BE2C (cell line): Measurements from ENCODE around the gene FPR2.

Experiments
- DNase-seq: peaks from one replicate; pipeline ENCODE4 v3.0.0-alpha.2; 2020
- H3K27me3 ChIP-seq: fragments of 250-450 bp; sonication (Bioruptor Pico); 2 replicates; pipeline ENCODE4 v1.5.1; 2020; ENCODE audit warnings: mild to moderate bottlenecking
- H3K36me3 ChIP-seq: fragments of 250-450 bp; sonication (Bioruptor Pico); 2 replicates; pipeline ENCODE4 v1.5.1; 2020; ENCODE audit warnings: mild to moderate bottlenecking
- H3K4me1 ChIP-seq: fragments of 250-450 bp; sonication (Bioruptor Pico); 2 replicates; pipeline ENCODE4 v1.5.1; 2020
- H3K4me3 ChIP-seq: 2 replicates; pipeline ENCODE4 v1.5.1; 2011; ENCODE audit warnings: low read depth, low read length
- H3K9me3 ChIP-seq: fragments of 250-450 bp; sonication (Bioruptor Pico); 2 replicates; pipeline ENCODE4 v1.5.1; 2020
- TF ChIP-seq, protein P1 (sequence below): IDR thresholded peaks from 2 replicates; pipeline ENCODE4 v1.5.1; 2012; ENCODE audit warnings: mild to moderate bottlenecking, low read depth, low read length

The FPR2 gene

GRCh38 chr19:51715850-51716249 lies 45.1 kb upstream of the FPR2 start:
- H3K4me1 ChIP-seq = no peaks in the 10 kb centered on the region
- TF ChIP-seq, protein P1, sequence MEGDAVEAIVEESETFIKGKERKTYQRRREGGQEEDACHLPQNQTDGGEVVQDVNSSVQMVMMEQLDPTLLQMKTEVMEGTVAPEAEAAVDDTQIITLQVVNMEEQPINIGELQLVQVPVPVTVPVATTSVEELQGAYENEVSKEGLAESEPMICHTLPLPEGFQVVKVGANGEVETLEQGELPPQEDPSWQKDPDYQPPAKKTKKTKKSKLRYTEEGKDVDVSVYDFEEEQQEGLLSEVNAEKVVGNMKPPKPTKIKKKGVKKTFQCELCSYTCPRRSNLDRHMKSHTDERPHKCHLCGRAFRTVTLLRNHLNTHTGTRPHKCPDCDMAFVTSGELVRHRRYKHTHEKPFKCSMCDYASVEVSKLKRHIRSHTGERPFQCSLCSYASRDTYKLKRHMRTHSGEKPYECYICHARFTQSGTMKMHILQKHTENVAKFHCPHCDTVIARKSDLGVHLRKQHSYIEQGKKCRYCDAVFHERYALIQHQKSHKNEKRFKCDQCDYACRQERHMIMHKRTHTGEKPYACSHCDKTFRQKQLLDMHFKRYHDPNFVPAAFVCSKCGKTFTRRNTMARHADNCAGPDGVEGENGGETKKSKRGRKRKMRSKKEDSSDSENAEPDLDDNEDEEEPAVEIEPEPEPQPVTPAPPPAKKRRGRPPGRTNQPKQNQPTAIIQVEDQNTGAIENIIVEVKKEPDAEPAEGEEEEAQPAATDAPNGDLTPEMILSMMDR = no peak
- no peaks in the 10 kb centered on the region; the same call in 1 of the 2 replicates for H3K9me3 ChIP-seq
- no peak overlapping the region for H3K4me3 ChIP-seq
- H3K36me3 ChIP-seq = no peaks in the 10 kb centered on the region
- H3K27me3 ChIP-seq = peaks cover 36% of the 10 kb centered on the region
- DNase-seq = no peak

DNA sequence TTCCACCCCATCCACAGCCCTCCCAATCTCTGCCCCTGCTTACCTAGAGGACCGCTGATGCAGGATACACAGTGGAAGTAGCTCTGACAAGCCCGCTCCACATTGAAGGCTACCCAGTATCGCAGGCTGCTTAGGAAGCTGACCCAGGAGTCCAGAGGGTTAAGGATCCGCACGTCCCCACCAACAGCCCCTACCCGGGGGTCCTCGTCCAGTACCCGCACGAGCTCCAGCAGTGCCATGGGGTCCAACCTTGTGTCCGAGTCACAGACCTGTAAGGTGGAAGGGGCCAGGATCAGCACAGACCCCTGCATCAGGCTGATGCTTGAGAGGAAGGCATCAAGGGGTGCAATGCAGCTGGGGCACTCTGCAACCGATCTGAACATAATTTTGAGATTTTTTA lies 44.1 kb upstream of the FPR2 start:
- H3K4me3 ChIP-seq = no peak overlapping the region
- peaks cover 46% of the 10 kb centered on the region for H3K27me3 ChIP-seq
- DNase-seq = no peak
- H3K36me3 ChIP-seq = no peaks in the 10 kb centered on the region
- TF ChIP-seq, protein P1 = no peak
- H3K4me1 ChIP-seq = no peaks in the 10 kb centered on the region
- no peaks in the 10 kb centered on the region; the same call in 1 of the 2 replicates for H3K9me3 ChIP-seq

DNA sequence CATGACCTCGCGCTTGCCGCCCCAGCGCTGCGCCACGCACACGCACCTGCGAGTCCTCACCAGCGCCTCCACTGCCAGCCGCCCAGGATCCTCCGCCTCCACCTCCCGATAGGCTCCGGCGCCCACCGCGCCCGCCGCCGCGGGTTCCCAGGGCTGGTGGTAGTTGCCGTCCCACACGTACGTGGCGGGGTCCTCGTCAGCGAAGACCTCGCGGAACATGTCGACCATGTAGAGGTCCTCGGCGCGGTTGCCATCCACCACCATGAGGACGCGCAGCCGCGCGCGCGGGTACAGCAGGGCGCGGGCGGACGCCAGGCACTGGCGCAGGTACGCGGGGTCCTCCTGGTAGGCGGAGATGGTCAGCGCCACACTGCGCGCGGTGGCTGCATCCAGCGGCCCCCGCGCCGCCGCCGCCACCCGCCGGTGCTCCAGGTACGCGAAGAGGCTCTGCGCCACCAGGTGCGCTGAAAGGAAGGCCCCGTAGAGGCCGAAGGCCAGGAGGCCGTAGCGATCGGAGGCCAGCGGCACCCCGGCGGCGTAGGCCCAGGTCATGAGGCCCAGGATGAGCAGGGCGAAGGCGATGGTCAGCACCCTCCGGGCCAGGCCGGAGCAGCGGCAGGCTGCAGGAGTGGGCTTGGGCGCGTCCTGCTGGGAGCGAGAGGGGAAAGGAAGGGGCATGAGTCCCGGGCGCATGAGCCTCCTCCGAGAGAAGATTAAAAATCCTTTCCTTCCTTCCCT lies 41.6 kb upstream of the FPR2 start:
- Histone ChIP-seq H3K36me3 (no peaks in the 10 kb centered on the region), H3K4me3 (no peak overlapping the region), H3K4me1 (no peaks in the 10 kb centered on the region), H3K27me3 (peaks cover 71% of the 10 kb centered on the region), H3K9me3 (no peaks in the 10 kb centered on the region; the same call in 1 of the 2 replicates)
- no peak for DNase-seq
- TF ChIP-seq, protein P1 = no peak

DNA sequence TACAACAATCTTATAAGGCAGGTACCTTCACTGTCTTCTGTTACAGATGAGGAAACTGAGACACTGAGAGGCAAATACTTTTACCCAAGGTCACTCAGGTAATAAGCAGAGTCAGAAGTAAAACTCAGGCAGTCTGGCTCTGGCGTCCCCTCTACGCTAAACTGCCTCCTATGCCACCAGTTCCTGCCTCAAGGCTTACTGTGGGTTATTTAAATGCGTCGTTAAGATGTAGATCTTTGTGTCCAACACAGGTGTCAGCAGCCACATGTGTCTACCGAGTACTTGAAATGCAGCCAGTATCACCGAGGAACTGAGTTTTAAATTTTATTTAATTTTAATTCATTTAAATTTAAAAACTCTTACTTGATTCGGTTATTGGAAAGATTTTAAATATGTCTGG lies 39.1 kb upstream of the FPR2 start:
- peaks cover 77% of the 10 kb centered on the region for H3K27me3 ChIP-seq
- DNase-seq = no peak
- H3K9me3 ChIP-seq = no peaks in the 10 kb centered on the region; the same call in 1 of the 2 replicates
- H3K4me3 ChIP-seq = no peak overlapping the region
- TF ChIP-seq, protein P1 = no peak
- no peaks in the 10 kb centered on the region for H3K4me1 ChIP-seq
- no peaks in the 10 kb centered on the region for H3K36me3 ChIP-seq

DNA sequence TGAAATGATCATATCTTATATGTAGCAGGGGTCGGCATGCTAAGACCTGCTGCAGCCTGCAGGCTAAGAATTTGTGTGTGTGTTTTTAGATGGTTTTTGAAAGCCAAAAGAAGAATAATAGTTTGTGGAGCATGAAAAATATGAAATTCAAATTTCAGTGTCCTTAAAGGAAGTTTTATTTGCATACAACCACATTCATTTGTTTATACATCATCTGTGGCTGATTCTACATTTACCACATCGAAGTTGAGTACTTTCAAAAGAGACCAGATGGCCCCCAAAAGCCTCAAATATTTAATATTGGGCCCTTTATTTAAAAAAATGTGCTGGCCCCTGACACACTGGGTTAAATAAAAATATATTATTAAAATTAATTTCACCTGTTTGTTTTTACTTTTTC lies 38.5 kb upstream of the FPR2 start:
- Histone ChIP-seq H3K9me3 (no peaks in the 10 kb centered on the region; the same call in 1 of the 2 replicates), H3K4me3 (no peak overlapping the region), H3K4me1 (no peaks in the 10 kb centered on the region), H3K36me3 (no peaks in the 10 kb centered on the region), H3K27me3 (peaks cover 74% of the 10 kb centered on the region)
- DNase-seq = no peak
- TF ChIP-seq, protein P1 = no peak

DNA sequence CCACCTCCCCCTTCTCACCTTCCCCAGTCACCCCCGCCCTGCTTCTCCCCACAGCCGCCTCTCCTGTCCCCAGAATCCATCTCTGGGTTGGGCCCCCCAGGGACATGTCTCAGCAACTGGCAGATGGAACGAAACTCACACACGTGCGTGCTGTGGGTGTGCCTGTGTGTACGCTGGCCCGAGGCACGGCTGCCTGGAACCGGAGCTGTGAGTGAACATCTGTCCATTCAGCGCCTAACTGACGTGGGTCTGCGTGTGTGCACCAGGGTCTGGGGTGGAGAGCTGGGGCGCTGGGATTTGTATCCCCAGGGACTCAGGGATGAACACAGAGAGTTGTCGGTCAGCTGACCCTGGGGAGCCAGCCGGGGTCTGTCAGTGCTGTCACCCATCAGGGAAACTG lies 36.4 kb upstream of the FPR2 start:
- H3K4me3 ChIP-seq = no peak overlapping the region
- no peak for DNase-seq
- H3K9me3 ChIP-seq = no peaks in the 10 kb centered on the region; the same call in 1 of the 2 replicates
- H3K36me3 ChIP-seq = no peaks in the 10 kb centered on the region
- H3K27me3 ChIP-seq = peaks cover 69% of the 10 kb centered on the region
- no peaks in the 10 kb centered on the region for H3K4me1 ChIP-seq
- TF ChIP-seq, protein P1 = no peak
